Right lobe of liver (tissue), 6 donors: ENCODE results near the gene MRPL58. TPM values are rescaled to one million over a fixed set of nuclear protein-coding genes. Genes with fewer than 3 reads are reported as not detected.

ENCODE experiments used
- ATAC-seq, 4 donors: fragments of 200-7000 bp; cut with Tn5 transposase; one replicate each; pipeline ENCODE4 v1.9.1; 2020; ENCODE audit warnings: mild to moderate bottlenecking in 4 of 4, moderate library complexity in 4 of 4
- DNase-seq, 3 donors: peaks; one replicate each; pipeline ENCODE4 v3.0.0-alpha.2; 2020
- H3K27ac ChIP-seq, 3 donors: fragments of 200-600 bp; one replicate each; pipeline ENCODE4 v1.8.0; 2022
- H3K27me3 ChIP-seq, 2 donors: fragments of 200-600 bp; one replicate each; pipeline ENCODE4 v1.8.0; 2022
- H3K36me3 ChIP-seq, 4 donors: fragments of 200-600 bp; sonication (generic) in 1 of 4; one replicate each; pipeline versions ENCODE4 v1.5.1 to v1.8.0; 2017 to 2022; ENCODE audit warnings: control low read depth in 1 of 4
- H3K4me1 ChIP-seq, 4 donors: fragments of 200-600 bp; sonication (generic) in 1 of 4; one replicate each; pipeline versions ENCODE4 v1.5.1 to v1.8.0; 2017 to 2022; ENCODE audit warnings: control low read depth in 1 of 4
- H3K4me3 ChIP-seq, 3 donors: fragments of 200-600 bp; one replicate each; pipeline ENCODE4 v1.8.0; 2022
- H3K9me3 ChIP-seq, 4 donors: fragments of 200-600 bp; sonication (generic) in 1 of 4; one replicate each; pipeline versions ENCODE4 v1.5.1 to v1.8.0; 2017 to 2022; ENCODE audit warnings: control low read depth in 1 of 4
- POLR2A ChIP-seq: fragments of 450-650 bp; IDR thresholded peaks from one replicate; pipeline ENCODE4 v1.6.1; 2017; ENCODE audit warnings: antibody characterized with exemption, mild to moderate bottlenecking
- WGBS: methylation state at CpG from one replicate; pipeline ENCODE4 v1.1.6; 2018; ENCODE audit warnings: low coverage, low lambda C conversion rate; ENCODE audit not compliant: insufficient coverage; ENCODE audit errors: missing lambda C conversion rate; 5-methylcytosine and 5-hydroxymethylcytosine counted together
- intact Hi-C, 2 donors: fragments of 100-400 bp; cut with DNase I; formaldehyde crosslinking; loops; one replicate each; pipeline versions ENCODE4 v1.11.2 to v1.14.1; 2022
- total RNA-seq, 6 experiments: library from RNA; depleted of rRNA in 2 of 6; stranded (reverse); fragments of >200 nt in 2 of 6; fragmentation: NEBNext Ultra II Directional in 3 of 6; extraction: Animal tissue kit (Norgen Biotek cat#: 25700) in 3 of 6; gene quantifications; one replicate each; pipeline versions ENCODE4 v1.1.0 to v1.2.4, GENCODE V29; 2016 to 2023
- TF ChIP-seq, protein P1 (sequence below), 4 donors: fragments of 200-600 bp in 3 of 4; fragments of 450-650 bp in 1 of 4; IDR thresholded peaks; one replicate each; pipeline versions ENCODE4 v1.5.1 to v1.8.0; 2016 to 2022; ENCODE audit warnings: antibody characterized with exemption in 4 of 4, mild to moderate bottlenecking in 2 of 4
- donor health status: DM: no; HTN: yes; CAD: no.
- donor health status: DM: no; HTN: no; CAD: no.
- donor health status: DM: no; HTN: no; CAD: no.
- donor health status: DM: no; HTN: yes; CAD: no.
- donor health status: DM: no; HTN: yes; CAD: no.

The MRPL58 gene
- total RNA-seq, 6 experiments from 2014 or later, result 23.7 to 112 (median 28.1) TPM

DNA sequence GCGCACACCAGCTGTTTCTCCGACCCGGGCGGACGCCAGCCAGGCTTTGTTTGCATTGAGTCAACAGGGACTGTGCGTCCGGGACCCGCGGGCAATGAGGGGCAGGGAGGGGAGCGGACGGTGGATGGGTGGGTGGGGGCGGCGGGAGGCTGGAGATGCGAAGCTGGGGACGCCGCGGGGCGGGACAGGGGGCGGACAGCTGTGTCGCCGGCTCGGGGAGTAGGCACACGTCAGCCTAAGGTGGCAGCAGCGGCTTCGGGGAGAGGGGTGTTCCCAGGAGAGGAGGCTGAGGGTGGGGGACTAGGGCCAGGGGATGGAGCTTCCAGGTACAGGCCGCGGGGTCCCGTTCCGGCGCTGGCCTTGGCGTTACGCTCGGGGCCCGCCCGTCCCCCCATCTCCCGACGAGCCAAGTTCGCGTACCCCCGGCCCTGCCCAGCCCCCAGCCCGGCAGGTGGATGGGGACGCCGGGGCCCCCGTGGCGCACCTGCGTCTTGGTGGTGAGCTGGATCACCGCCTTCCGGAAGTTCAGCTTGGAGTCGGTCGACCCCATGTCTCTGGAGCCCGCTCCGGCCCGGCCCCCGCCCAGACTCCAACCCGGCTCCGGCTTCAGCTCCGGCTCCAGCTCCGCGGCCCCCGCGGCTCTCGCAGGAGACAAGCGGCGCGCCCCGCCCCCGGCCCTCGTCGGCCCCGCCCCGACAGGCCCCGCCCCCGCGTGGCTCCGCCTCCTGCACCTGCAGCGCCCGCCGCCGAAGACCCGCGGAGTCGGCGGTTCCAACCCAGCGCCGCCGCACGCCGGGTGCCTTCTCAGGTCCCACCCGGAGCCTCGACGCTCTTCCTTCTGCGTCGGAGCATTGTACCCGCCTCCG lies 40.1 kb upstream of the MRPL58 start, which contains the start of gene HID1:
Gene HID1, minus strand, starts transcription at position 653 of the 866 bp plus-strand sequence. Its CDS starts 103 bp downstream, at position 550.
- Histone ChIP-seq H3K4me3 (peak within 1 kb of the TSS; percentile 43 to 54 (median 49)), H3K4me1 (peaks cover 0 to 13% (median 0%) of the 10 kb centered on the region in 4 donors), H3K9me3 (no peaks in the 10 kb centered on the region), H3K36me3 (no peaks in the 10 kb centered on the region), H3K27me3 (no peaks in the 10 kb centered on the region), H3K27ac (peak within 1 kb of the TSS in 2 of 3 donors; percentile 33 to 54)
- intact Hi-C loops, result no loop called here
- ATAC-seq (peak; percentile 67 to 82 (median 78)), DNase-seq (peak in 1 of 3 donors; percentile 76)
- WGBS, result 1% methylated on average over 13 of the region's 95 CpGs
- TF ChIP-seq, protein P1, sequence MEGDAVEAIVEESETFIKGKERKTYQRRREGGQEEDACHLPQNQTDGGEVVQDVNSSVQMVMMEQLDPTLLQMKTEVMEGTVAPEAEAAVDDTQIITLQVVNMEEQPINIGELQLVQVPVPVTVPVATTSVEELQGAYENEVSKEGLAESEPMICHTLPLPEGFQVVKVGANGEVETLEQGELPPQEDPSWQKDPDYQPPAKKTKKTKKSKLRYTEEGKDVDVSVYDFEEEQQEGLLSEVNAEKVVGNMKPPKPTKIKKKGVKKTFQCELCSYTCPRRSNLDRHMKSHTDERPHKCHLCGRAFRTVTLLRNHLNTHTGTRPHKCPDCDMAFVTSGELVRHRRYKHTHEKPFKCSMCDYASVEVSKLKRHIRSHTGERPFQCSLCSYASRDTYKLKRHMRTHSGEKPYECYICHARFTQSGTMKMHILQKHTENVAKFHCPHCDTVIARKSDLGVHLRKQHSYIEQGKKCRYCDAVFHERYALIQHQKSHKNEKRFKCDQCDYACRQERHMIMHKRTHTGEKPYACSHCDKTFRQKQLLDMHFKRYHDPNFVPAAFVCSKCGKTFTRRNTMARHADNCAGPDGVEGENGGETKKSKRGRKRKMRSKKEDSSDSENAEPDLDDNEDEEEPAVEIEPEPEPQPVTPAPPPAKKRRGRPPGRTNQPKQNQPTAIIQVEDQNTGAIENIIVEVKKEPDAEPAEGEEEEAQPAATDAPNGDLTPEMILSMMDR (IDR thresholded peaks at IDR 0.05), result no peak
- no peak for TF ChIP-seq POLR2A

DNA sequence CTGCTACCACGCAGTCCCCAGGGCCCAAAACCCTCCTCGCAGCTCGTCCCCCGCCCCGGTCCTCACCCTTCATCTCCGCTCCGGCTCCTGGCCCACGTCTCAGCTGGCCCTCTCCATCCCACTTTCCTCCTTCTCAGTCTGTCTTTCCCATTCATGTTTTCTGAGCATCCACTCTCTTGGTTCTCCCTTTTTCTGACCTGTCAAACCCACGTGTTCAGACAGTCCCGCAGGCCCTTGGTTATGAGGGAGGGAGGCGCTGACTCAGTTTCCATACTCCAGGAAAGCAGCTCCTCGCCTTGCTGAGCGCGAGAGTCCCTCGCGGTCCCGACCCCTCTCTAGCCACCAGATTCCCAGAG lies 39.5 kb upstream of the MRPL58 start:
- no peak overlapping the region for H3K27ac ChIP-seq
- peak overlapping the region in 2 of 3 donors; percentile 49 to 54 for H3K4me3 ChIP-seq
- ATAC-seq (no peak), DNase-seq (no peak)
- no peak for TF ChIP-seq POLR2A
- TF ChIP-seq, protein P1 (IDR thresholded peaks at IDR 0.05), result no peak
- H3K36me3 ChIP-seq, result no peaks in the 10 kb centered on the region
- WGBS, result 19% methylated on average over 10 of the region's 17 CpGs
- H3K4me1 ChIP-seq, result peaks cover 0 to 13% (median 0%) of the 10 kb centered on the region in 4 donors
- H3K9me3 ChIP-seq, result no peaks in the 10 kb centered on the region
- no peaks in the 10 kb centered on the region for H3K27me3 ChIP-seq
- intact Hi-C loops, result no loop called here

GRCh38 chr17:74975943-74976342 lies 36.5 kb upstream of the MRPL58 start:
- no peak overlapping the region for H3K4me3 ChIP-seq
- no peak overlapping the region for H3K27ac ChIP-seq
- intact Hi-C loops, result no loop called here
- H3K9me3 ChIP-seq, result no peaks in the 10 kb centered on the region
- ATAC-seq (no peak), DNase-seq (no peak)
- WGBS, result 53% methylated on average over 4 of the region's 4 CpGs
- no peak for TF ChIP-seq POLR2A
- TF ChIP-seq, protein P1 (IDR thresholded peaks at IDR 0.05), result no peak
- H3K36me3 ChIP-seq, result no peaks in the 10 kb centered on the region
- no peaks in the 10 kb centered on the region for H3K27me3 ChIP-seq
- H3K4me1 ChIP-seq, result peaks cover 0 to 13% (median 0%) of the 10 kb centered on the region in 4 donors

- Histone ChIP-seq H3K9me3 (no peaks in the 10 kb centered on the region), H3K4me3 (no peak overlapping the region), H3K27ac (no peak overlapping the region), H3K4me1 (peaks cover 0 to 17% (median 0%) of the 10 kb centered on the region in 4 donors), H3K36me3 (no peaks in the 10 kb centered on the region), H3K27me3 (no peaks in the 10 kb centered on the region)
- intact Hi-C loops, result no loop called here
- DNase-seq, result no peak
- no peak for TF ChIP-seq POLR2A
- TF ChIP-seq, protein P1 (IDR thresholded peaks at IDR 0.05), result no peak
- whole genome bisulfite sequencing, result 97% methylated on average over 3 of the region's 3 CpGs
- no peak for ATAC-seq
Observed at GRCh38 chr17:74977802-74978201, 34.7 kb upstream of the MRPL58 start.
